ENCODE data around the gene ZNF716. TPM values are rescaled to one million over a fixed set of nuclear protein-coding genes. Genes with fewer than 3 reads are reported as not detected.
"Not testable (repeated sequence)": the region's sequence is repeated elsewhere in the genome, so short reads cannot be mapped to it uniquely, and the experiment has no call there.

ZNF716 gene
- total RNA-seq, 1 donor from 2014 or later = not detected

DNA sequence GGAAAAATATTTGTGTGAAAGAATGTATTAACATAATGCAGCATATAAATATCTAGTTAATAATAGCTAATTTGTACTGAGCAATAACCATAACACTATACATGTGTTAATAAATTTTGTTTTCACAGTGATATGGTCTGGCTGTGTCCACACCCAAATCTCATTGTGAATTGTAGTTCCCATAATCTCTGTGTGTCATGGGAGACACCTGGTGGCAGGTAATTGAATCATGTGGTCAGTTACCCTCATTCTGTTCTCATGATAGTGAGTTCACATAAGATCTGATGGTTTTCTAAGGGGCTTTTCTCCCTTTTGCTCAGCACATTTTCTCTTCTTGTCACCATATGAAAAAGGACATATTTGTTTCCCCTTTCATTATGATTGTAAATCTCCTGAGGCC lies 30.3 kb downstream of the ZNF716 start:
- H3K27ac ChIP-seq (ENCODE audit: low read depth, low read length); H3K9ac ChIP-seq (ENCODE audit: low read depth in 1 of 3, low read length in 3 of 3); H3K9me3 ChIP-seq (ENCODE audit: control insufficient read depth in 3 of 3, low read length in 3 of 3); H3K27me3 ChIP-seq (ENCODE audit: control insufficient read depth in 3 of 3, insufficient read depth in 3 of 3, low read length in 3 of 3); H3K4me1 ChIP-seq (ENCODE audit: control insufficient read depth in 3 of 3, insufficient read depth in 3 of 3, low read length in 3 of 3); H3K36me3 ChIP-seq (ENCODE audit: control insufficient read depth in 3 of 3, insufficient read depth in 3 of 3, low read length in 3 of 3); H3K4me3 ChIP-seq (ENCODE audit: low read length in 3 of 3): not testable (repeated sequence)

DNA sequence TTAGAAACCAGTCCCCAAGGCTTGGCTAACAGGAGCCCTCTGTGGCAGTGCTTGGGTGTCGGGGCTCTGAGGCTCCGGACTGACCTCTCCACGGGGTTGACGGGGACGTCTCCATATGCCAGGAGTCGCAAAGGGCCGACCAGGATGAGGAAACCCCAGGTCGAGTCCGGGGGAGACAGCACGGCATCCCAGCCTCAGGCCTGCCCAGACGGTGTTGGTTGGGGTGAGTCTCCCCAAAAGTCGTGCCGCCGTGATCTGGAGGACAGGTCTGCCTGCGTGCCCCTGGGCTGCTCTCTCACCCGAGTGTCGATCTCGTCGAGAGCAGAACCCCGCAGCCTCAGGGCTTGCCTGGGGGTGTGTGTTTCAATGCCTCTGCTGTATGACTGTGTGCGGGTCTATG lies 35.0 kb downstream of the ZNF716 start:
- not testable (repeated sequence) for H3K4me1 ChIP-seq (ENCODE audit: control insufficient read depth in 3 of 3, insufficient read depth in 3 of 3, low read length in 3 of 3); H3K27me3 ChIP-seq (ENCODE audit: control insufficient read depth in 3 of 3, insufficient read depth in 3 of 3, low read length in 3 of 3); H3K9ac ChIP-seq (ENCODE audit: low read depth in 1 of 3, low read length in 3 of 3); H3K36me3 ChIP-seq (ENCODE audit: control insufficient read depth in 3 of 3, insufficient read depth in 3 of 3, low read length in 3 of 3); H3K4me3 ChIP-seq (ENCODE audit: low read length in 3 of 3); H3K27ac ChIP-seq (ENCODE audit: low read depth, low read length)
- peaks cover 9 to 30% (median 23%) of the 10 kb centered on the region in 3 donors for H3K9me3 ChIP-seq (ENCODE audit: control insufficient read depth in 3 of 3, low read length in 3 of 3)

DNA sequence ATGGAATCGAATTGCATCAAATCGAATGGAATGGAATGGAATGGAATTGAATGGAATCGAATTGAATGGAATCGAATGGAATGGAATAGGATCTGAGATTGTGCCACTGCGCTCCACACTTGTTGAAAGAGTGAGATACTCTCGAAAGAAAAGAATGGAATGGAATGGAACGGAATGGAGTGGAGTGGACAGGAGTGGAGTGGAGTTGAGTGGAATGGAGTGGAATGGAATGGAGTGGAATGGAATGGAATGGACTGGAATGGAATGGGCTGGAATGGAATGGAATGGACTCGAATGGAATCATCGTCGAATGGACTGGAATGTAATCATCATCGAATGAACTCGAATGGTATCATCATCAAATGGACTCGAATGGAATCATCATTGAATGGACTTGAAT lies 38.0 kb downstream of the ZNF716 start:
- peaks cover 9 to 47% (median 31%) of the 10 kb centered on the region in 3 donors for H3K9me3 ChIP-seq (ENCODE audit: control insufficient read depth in 3 of 3, low read length in 3 of 3)

DNA sequence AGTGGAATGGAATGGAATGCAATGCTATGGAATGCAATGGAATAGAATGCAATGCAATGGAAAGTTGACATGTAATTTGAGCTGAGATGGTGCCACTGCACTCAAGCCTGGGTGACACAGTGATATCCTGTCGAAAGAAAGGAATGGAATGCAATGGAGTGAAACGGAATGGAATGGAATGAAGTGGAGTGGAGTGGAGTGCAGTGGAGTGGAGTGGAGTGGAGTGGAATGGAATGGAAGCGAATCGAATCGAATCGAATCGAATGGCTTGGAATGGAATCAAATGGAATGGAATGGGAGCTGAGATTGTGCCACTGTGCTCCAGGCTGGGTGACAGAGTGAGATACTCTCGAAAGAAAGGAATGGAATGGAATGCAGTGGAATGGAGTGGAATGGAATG lies 45.1 kb downstream of the ZNF716 start:
- not testable (repeated sequence) for H3K9ac ChIP-seq (ENCODE audit: low read depth in 1 of 3, low read length in 3 of 3); H3K36me3 ChIP-seq (ENCODE audit: control insufficient read depth in 3 of 3, insufficient read depth in 3 of 3, low read length in 3 of 3); H3K27ac ChIP-seq (ENCODE audit: low read depth, low read length); H3K27me3 ChIP-seq (ENCODE audit: control insufficient read depth in 3 of 3, insufficient read depth in 3 of 3, low read length in 3 of 3); H3K4me1 ChIP-seq (ENCODE audit: control insufficient read depth in 3 of 3, insufficient read depth in 3 of 3, low read length in 3 of 3)
- H3K9me3 ChIP-seq (ENCODE audit: control insufficient read depth in 3 of 3, low read length in 3 of 3) = peaks cover 4 to 43% (median 28%) of the 10 kb centered on the region in 3 donors
- H3K4me3 ChIP-seq (ENCODE audit: low read length in 3 of 3) = peak overlapping the region in 1 of 3 donors; percentile 4

More for the DNA sequence above, 38.0 kb downstream of the ZNF716 start:
- H3K27me3 ChIP-seq (ENCODE audit: control insufficient read depth in 3 of 3, insufficient read depth in 3 of 3, low read length in 3 of 3) = no peaks in the 10 kb centered on the region
- no peak overlapping the region for H3K4me3 ChIP-seq (ENCODE audit: low read length in 3 of 3)
- H3K4me1 ChIP-seq (ENCODE audit: control insufficient read depth in 3 of 3, insufficient read depth in 3 of 3, low read length in 3 of 3) = no peaks in the 10 kb centered on the region
- no peak overlapping the region for H3K27ac ChIP-seq (ENCODE audit: low read depth, low read length)
- H3K36me3 ChIP-seq (ENCODE audit: control insufficient read depth in 3 of 3, insufficient read depth in 3 of 3, low read length in 3 of 3) = no peaks in the 10 kb centered on the region
- no peak overlapping the region for H3K9ac ChIP-seq (ENCODE audit: low read depth in 1 of 3, low read length in 3 of 3)

DNA sequence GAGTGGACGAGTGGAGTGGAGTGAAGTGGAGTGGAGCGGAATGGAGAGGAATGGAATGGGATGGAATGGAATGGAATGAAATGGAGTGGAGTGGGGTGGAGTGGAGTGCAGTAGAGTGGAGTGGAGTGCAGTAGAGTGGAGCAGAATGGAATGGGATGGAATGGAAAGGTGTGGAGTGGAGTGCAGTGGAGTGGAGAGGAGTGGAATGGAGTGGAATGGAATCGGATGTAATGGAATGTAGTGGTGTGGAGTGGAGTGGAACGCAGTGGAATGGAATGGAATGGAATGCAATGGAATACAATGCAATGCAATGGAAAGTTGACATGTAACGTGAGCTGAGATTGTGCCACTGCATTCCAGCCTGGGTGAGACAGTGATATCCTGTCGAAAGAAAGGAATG lies 46.4 kb downstream of the ZNF716 start:
- Histone ChIP-seq H3K4me1 (ENCODE audit: control insufficient read depth in 3 of 3, insufficient read depth in 3 of 3, low read length in 3 of 3) (no peaks in the 10 kb centered on the region), H3K27ac (ENCODE audit: low read depth, low read length) (no peak overlapping the region), H3K4me3 (ENCODE audit: low read length in 3 of 3) (no peak overlapping the region), H3K9ac (ENCODE audit: low read depth in 1 of 3, low read length in 3 of 3) (no peak overlapping the region), H3K9me3 (ENCODE audit: control insufficient read depth in 3 of 3, low read length in 3 of 3) (peaks cover 4 to 35% (median 24%) of the 10 kb centered on the region in 3 donors), H3K27me3 (ENCODE audit: control insufficient read depth in 3 of 3, insufficient read depth in 3 of 3, low read length in 3 of 3) (no peaks in the 10 kb centered on the region), H3K36me3 (ENCODE audit: control insufficient read depth in 3 of 3, insufficient read depth in 3 of 3, low read length in 3 of 3) (no peaks in the 10 kb centered on the region)

DNA sequence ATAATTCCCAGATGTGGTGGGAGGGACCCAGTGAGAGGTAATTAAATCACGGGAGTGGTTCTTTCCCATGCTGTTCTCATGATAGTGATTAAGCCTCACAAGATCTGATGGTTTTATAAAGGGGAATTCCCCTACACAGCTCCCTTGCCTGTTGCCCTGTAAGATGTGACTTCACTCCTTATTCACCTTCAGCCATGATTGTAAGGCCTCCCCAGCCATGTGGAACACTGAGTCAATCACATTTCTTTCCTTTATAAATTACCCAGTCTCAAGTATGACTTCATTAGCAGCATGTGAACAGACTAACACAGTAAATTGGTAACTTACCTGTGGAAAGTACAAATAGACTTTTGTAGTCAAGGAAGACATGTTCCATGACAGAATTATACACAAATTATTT lies 55.2 kb downstream of the ZNF716 start:
- H3K9ac ChIP-seq (ENCODE audit: low read depth in 1 of 3, low read length in 3 of 3) = no peak overlapping the region
- peaks cover 0 to 5% (median 0%) of the 10 kb centered on the region in 3 donors for H3K9me3 ChIP-seq (ENCODE audit: control insufficient read depth in 3 of 3, low read length in 3 of 3)
- H3K36me3 ChIP-seq (ENCODE audit: control insufficient read depth in 3 of 3, insufficient read depth in 3 of 3, low read length in 3 of 3) = no peaks in the 10 kb centered on the region
- no peak overlapping the region for H3K27ac ChIP-seq (ENCODE audit: low read depth, low read length)
- no peaks in the 10 kb centered on the region for H3K4me1 ChIP-seq (ENCODE audit: control insufficient read depth in 3 of 3, insufficient read depth in 3 of 3, low read length in 3 of 3)
- H3K4me3 ChIP-seq (ENCODE audit: low read length in 3 of 3) = no peak overlapping the region
- no peaks in the 10 kb centered on the region for H3K27me3 ChIP-seq (ENCODE audit: control insufficient read depth in 3 of 3, insufficient read depth in 3 of 3, low read length in 3 of 3)

Small RNA genes lying within 50 kb of the gene (small RNA-seq; reads per million reads assigned to genes)
- not detected for gene MIR3147
